ENCODE data around the gene RNF167.

The RNF167 gene

GRCh38 chr17:4940555-4941318, 669 bp downstream of the RNF167 start:
- DNase-seq, result peak in 1 of 2 experiments; percentile 34

- DNase-seq, result no peak
Observed at GRCh38 chr17:4941319-4941610, 1.2 kb downstream of the RNF167 start.

GRCh38 chr17:4942760-4943508, 2.9 kb downstream of the RNF167 start:
- no peak for DNase-seq

GRCh38 chr17:4944163-4944553, 4.1 kb downstream of the RNF167 start:
- peak; percentile 32 to 43 for DNase-seq

GRCh38 chr17:4944554-4945175, 4.6 kb downstream of the RNF167 start:
- DNase-seq, result peak in 1 of 2 experiments; percentile 29

GRCh38 chr17:4945176-4945943, 5.3 kb downstream of the RNF167 start:
- DNase-seq, result peak; percentile 76 to 87

- no peak for DNase-seq
Observed at GRCh38 chr17:4945944-4946280, 5.8 kb downstream of the RNF167 start.

- DNase-seq, result no peak
Observed at GRCh38 chr17:4946312-4946976, 6.4 kb downstream of the RNF167 start.

GRCh38 chr17:4947010-4947410, 6.9 kb downstream of the RNF167 start:
- DNase-seq, result no peak

- DNase-seq, result peak; percentile 63 to 68
Observed at GRCh38 chr17:4947411-4948165, 7.5 kb downstream of the RNF167 start.

GRCh38 chr17:4948166-4948930, 8.3 kb downstream of the RNF167 start, which contains the start of gene PFN1:
TSS of gene PFN1 (minus strand) at chr17:4948530. CDS start at chr17:4948394, 136 bp downstream.
- DNase-seq, result peak; percentile 87 to 88

GRCh38 chr17:4948931-4949320, 8.9 kb downstream of the RNF167 start:
- peak; percentile 66 to 73 for DNase-seq

- peak; percentile 74 to 78 for DNase-seq
Observed at GRCh38 chr17:4949321-4950074, 9.4 kb downstream of the RNF167 start.

- peak in 1 of 2 experiments; percentile 39 for DNase-seq
Observed at GRCh38 chr17:4950075-4950745, 10.1 kb downstream of the RNF167 start.

GRCh38 chr17:4950746-4951204, 10.7 kb downstream of the RNF167 start, which contains the start of gene ENO3:
TSS of gene ENO3 (plus strand) at chr17:4951119. CDS start at chr17:4951830, 711 bp downstream.
- DNase-seq, result no peak

- DNase-seq, result no peak
Observed at GRCh38 chr17:4951486-4951885, 11.4 kb downstream of the RNF167 start.

- no peak for DNase-seq
Observed at GRCh38 chr17:4953451-4953961, 13.4 kb downstream of the RNF167 start.

- DNase-seq, result no peak
Observed at GRCh38 chr17:4955091-4955490, 15.0 kb downstream of the RNF167 start.

- DNase-seq, result peak in 1 of 2 experiments; percentile 43
Observed at GRCh38 chr17:4956493-4957061, 16.5 kb downstream of the RNF167 start.
